K562 (cell line): ENCODE results near the gene AFF1. TPM values are rescaled to one million over a fixed set of nuclear protein-coding genes. Genes with fewer than 3 reads are reported as not detected.
"Not testable (repeated sequence)": the region's sequence is repeated elsewhere in the genome, so short reads cannot be mapped to it uniquely, and the experiment has no call there.

Source experiments
- ATAC-seq: fragments of 200-7000 bp; cut with Tn5 transposase; 3 replicates; pipeline ENCODE4 v1.9.1; 2020; ENCODE audit warnings: moderate library complexity
- BruUV-seq: library from RNA; stranded (reverse); fragments of 400-500 nt; replicated peaks from 2 replicates; lab custom pipeline; 2021; lab: Mats Ljungman, UMichigan
- CTCF ChIA-PET: fragments of 300-600 bp; formaldehyde crosslinking; extraction: SDS; loops from one replicate; lab custom pipeline; 2021; ENCODE audit warnings: low intra/inter-chr PET ratio; lab: Yijun Ruan, JAX
- POLR2A ChIA-PET: fragments of 300-600, 350-650 bp; sonication (Branson Sonifier 250); formaldehyde crosslinking; extraction: SDS; loops from one replicate; lab custom pipeline; 2021; ENCODE audit warnings: antibody characterized with exemption, inconsistent platforms; lab: Yijun Ruan, JAX
- DNase-seq, 4 experiments: peaks; one replicate each; pipeline versions ENCODE4 v3.0.0 to v3.0.0-alpha.2; 2011 to 2018; ENCODE audit warnings: low spot score in 3 of 4, mixed read lengths in 3 of 4; ENCODE audit errors: extremely low read depth in 1 of 4
- FAIRE-seq: peaks from 2 replicates; lab custom pipeline; 2011; peaks lifted over from hg19 to GRCh38; lab: Jason Lieb, UNC
- H2AFZ ChIP-seq: 2 replicates; pipeline ENCODE4 v1.6.0; 2011; ENCODE audit warnings: low read depth, low read length, control low read depth, inconsistent platforms
- H3K27ac ChIP-seq: fragments of 200-600 bp; 3 replicates; pipeline ENCODE4 v1.8.0; 2011; ENCODE audit warnings: low read depth, mild to moderate bottlenecking, control low read depth, inconsistent platforms, low read length, moderate library complexity, mixed read lengths; ENCODE audit errors: extremely low read depth
- H3K27me3 ChIP-seq, 2 experiments: fragments of 300-600 bp in 1 of 2; 2 replicates in 1 of 2; 3 replicates in 1 of 2; pipeline versions ENCODE4 v1.6.0 to v1.8.0; 2011; ENCODE audit warnings: inconsistent platforms in 2 of 2, low read length in 2 of 2, mild to moderate bottlenecking in 1 of 2, mixed read lengths in 1 of 2, moderate library complexity in 1 of 2; ENCODE audit not compliant: control insufficient read depth in 2 of 2, insufficient read depth in 2 of 2
- H3K36me3 ChIP-seq: fragments of 300-600 bp; 3 replicates; pipeline ENCODE4 v1.8.0; 2011; ENCODE audit warnings: mild to moderate bottlenecking, low read length, inconsistent platforms; ENCODE audit not compliant: control insufficient read depth, insufficient read depth
- H3K4me1 ChIP-seq, 2 experiments: fragments of 200-600 bp in 1 of 2; replicated peaks in 1 of 2; 2 replicates in 1 of 2; 3 replicates in 1 of 2; pipeline versions ENCODE4 v1.5.1 to v1.8.0; 2011; ENCODE audit warnings: inconsistent platforms in 2 of 2, low read length in 2 of 2, mild to moderate bottlenecking in 1 of 2, mixed read lengths in 1 of 2, moderate library complexity in 1 of 2; ENCODE audit not compliant: control insufficient read depth in 2 of 2, insufficient read depth in 2 of 2
- H3K4me2 ChIP-seq: 2 replicates; pipeline ENCODE4 v1.6.1; 2011; ENCODE audit warnings: low read length, control low read depth, inconsistent platforms, mixed read lengths; ENCODE audit not compliant: insufficient read depth
- H3K4me3 ChIP-seq: fragments of 200-600 bp; sonication (generic), shearing (Covaris generic); 2 replicates; pipeline ENCODE4 v1.5.1; 2016; ENCODE audit warnings: control low read depth, inconsistent platforms
- H3K79me2 ChIP-seq: fragments of 200-600 bp; 3 replicates; pipeline ENCODE4 v1.8.0; 2011; ENCODE audit warnings: low read length, inconsistent platforms; ENCODE audit not compliant: control insufficient read depth, insufficient read depth
- H3K9ac ChIP-seq, 2 experiments: 2 replicates each; pipeline versions ENCODE4 v1.6.0 to v1.6.1; 2011; ENCODE audit warnings: low read depth in 2 of 2, low read length in 2 of 2, control low read depth in 1 of 2, inconsistent platforms in 1 of 2, mild to moderate bottlenecking in 1 of 2, mixed read lengths in 1 of 2; ENCODE audit not compliant: insufficient read depth in 1 of 2
- H3K9me1 ChIP-seq: one replicate; pipeline ENCODE4 v1.6.0; 2011; ENCODE audit warnings: inconsistent platforms, mild to moderate bottlenecking, low read length, moderate library complexity; ENCODE audit not compliant: control insufficient read depth, insufficient read depth
- H3K9me3 ChIP-seq: replicated peaks from 2 replicates; pipeline ENCODE4 v1.5.1; 2011; ENCODE audit warnings: low read depth, low read length, inconsistent platforms; ENCODE audit not compliant: control insufficient read depth, insufficient read depth
- H4K20me1 ChIP-seq: replicated peaks from 2 replicates; pipeline ENCODE4 v1.6.1; 2011; ENCODE audit warnings: low read length, inconsistent platforms, mixed read lengths; ENCODE audit not compliant: control insufficient read depth, insufficient read depth
- KLF16 ChIP-seq: IDR thresholded peaks from 2 replicates; pipeline ENCODE4 v1.6.1; 2016; ENCODE audit warnings: antibody characterized with exemption
- POLR2AphosphoS5 ChIP-seq: IDR thresholded peaks from 2 replicates; pipeline ENCODE4 v1.6.1; 2011; ENCODE audit warnings: mild to moderate bottlenecking, low read depth, low read length, moderate library complexity; ENCODE audit not compliant: control insufficient read depth, insufficient read depth
- SNRNP70 ChIP-seq: fragments of 200-400 bp; formaldehyde crosslinking; optimal IDR thresholded peaks from 2 replicates; pipeline ENCODE3; 2017; ENCODE audit warnings: low read depth, low read length
- WGBS: fragments of 100-300 bp; shearing (Covaris generic); methylation state at CpG from one replicate; pipeline ENCODE4 v1.1.6; 2016; ENCODE audit warnings: low coverage, mixed read lengths; ENCODE audit not compliant: insufficient coverage; ENCODE audit errors: missing lambda C conversion rate; 5-methylcytosine and 5-hydroxymethylcytosine counted together
- in situ Hi-C: fragments of 300-500 bp; cut with MboI; formaldehyde crosslinking; loops from 4 replicates; pipeline ENCODE4 v1.15.0; 2018; ENCODE audit warnings: inconsistent platforms, mixed read lengths
- intact Hi-C: fragments of 100-400 bp; cut with micrococcal nuclease; formaldehyde crosslinking; loops from 2 replicates; pipeline ENCODE4 v1.14.2; 2022
- polyA plus RNA-seq, 8 experiments: library from polyadenylated mRNA; depleted of rRNA in 4 of 8; stranded (reverse) in 5 of 8; unstranded in 3 of 8; fragments of >200 nt; fragmentation: Nextera tagmentation in 2 of 8; fragmentation: Illumina TruSeq in 1 of 8; extraction: Ambion mirVana in 2 of 8; extraction: Trizol in 1 of 8; gene quantifications; 2 replicates each; pipeline versions ENCODE4 v1.2.1 to v1.2.3, GENCODE V29; 2011 to 2014; ENCODE audit warnings: inconsistent platforms in 1 of 8, missing spikeins in 1 of 8
- total RNA-seq, 7 experiments: library from RNA; depleted of rRNA in 6 of 7; stranded (reverse); fragments of >200 nt in 6 of 7; fragmentation: Illumina TruSeq in 2 of 7; extraction: Trizol in 2 of 7; gene quantifications; 2 replicates each; pipeline versions ENCODE4 v1.2.1 to v1.2.3, GENCODE V29; 2011 to 2021; ENCODE audit warnings: low replicate concordance in 1 of 7
- TF ChIP-seq, protein P1 (sequence below), 2 experiments: fragments of 150-350 bp in 1 of 2; IDR thresholded peaks; 2 replicates each; pipeline ENCODE4 v1.6.1; 2012 to 2016; ENCODE audit warnings: low read depth in 2 of 2, low read length in 2 of 2, mild to moderate bottlenecking in 1 of 2, moderate library complexity in 1 of 2
- TF ChIP-seq, protein P2 (sequence below): sonication (generic); formaldehyde crosslinking; IDR thresholded peaks from 2 replicates; pipeline ENCODE4 v1.9.0; 2022; ENCODE audit warnings: mild to moderate bottlenecking, missing genetic modification reagents
- TF ChIP-seq, protein P3 (sequence below): fragments of 450-650 bp; IDR thresholded peaks from 2 replicates; pipeline ENCODE4 v1.6.1; 2018; ENCODE audit warnings: mild to moderate bottlenecking, low read depth; ENCODE audit not compliant: partially characterized antibody

Gene AFF1
- total and polyA plus RNA-seq, 9 of the 15 experiments (the other 6 are each of a cell fraction or from before 2014, with no cell fraction given) = 4.1 to 47.5 (median 17.2) TPM

- TF ChIP-seq, protein P1, sequence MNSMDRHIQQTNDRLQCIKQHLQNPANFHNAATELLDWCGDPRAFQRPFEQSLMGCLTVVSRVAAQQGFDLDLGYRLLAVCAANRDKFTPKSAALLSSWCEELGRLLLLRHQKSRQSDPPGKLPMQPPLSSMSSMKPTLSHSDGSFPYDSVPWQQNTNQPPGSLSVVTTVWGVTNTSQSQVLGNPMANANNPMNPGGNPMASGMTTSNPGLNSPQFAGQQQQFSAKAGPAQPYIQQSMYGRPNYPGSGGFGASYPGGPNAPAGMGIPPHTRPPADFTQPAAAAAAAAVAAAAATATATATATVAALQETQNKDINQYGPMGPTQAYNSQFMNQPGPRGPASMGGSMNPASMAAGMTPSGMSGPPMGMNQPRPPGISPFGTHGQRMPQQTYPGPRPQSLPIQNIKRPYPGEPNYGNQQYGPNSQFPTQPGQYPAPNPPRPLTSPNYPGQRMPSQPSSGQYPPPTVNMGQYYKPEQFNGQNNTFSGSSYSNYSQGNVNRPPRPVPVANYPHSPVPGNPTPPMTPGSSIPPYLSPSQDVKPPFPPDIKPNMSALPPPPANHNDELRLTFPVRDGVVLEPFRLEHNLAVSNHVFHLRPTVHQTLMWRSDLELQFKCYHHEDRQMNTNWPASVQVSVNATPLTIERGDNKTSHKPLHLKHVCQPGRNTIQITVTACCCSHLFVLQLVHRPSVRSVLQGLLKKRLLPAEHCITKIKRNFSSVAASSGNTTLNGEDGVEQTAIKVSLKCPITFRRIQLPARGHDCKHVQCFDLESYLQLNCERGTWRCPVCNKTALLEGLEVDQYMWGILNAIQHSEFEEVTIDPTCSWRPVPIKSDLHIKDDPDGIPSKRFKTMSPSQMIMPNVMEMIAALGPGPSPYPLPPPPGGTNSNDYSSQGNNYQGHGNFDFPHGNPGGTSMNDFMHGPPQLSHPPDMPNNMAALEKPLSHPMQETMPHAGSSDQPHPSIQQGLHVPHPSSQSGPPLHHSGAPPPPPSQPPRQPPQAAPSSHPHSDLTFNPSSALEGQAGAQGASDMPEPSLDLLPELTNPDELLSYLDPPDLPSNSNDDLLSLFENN (IDR thresholded peaks at IDR 0.05; ENCODE audit: low read depth in 2 of 2, low read length in 2 of 2) = no peak
- TF ChIP-seq KLF16 (no peak), SNRNP70 (no peak), POLR2AphosphoS5 (no peak)
- TF ChIP-seq, protein P2, sequence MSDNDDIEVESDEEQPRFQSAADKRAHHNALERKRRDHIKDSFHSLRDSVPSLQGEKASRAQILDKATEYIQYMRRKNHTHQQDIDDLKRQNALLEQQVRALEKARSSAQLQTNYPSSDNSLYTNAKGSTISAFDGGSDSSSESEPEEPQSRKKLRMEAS (CRISPR knock-in tag) = no peak
- TF ChIP-seq, protein P3, sequence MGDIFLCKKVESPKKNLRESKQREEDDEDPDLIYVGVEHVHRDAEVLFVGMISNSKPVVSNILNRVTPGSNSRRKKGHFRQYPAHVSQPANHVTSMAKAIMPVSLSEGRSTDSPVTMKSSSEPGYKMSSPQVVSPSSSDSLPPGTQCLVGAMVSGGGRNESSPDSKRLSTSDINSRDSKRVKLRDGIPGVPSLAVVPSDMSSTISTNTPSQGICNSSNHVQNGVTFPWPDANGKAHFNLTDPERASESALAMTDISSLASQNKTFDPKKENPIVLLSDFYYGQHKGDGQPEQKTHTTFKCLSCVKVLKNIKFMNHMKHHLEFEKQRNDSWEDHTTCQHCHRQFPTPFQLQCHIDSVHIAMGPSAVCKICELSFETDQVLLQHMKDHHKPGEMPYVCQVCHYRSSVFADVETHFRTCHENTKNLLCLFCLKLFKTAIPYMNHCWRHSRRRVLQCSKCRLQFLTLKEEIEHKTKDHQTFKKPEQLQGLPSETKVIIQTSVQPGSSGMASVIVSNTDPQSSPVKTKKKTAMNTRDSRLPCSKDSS = no peak
Observed at GRCh38 chr4:87071401-87071800, 136.6 kb downstream of the AFF1 start (continued).

GRCh38 chr4:87072545-87072944 lies 137.7 kb downstream of the AFF1 start:
- H3K9me1 ChIP-seq, intact Hi-C loops, ATAC-seq, H3K9me3 ChIP-seq, H2AFZ ChIP-seq, BruUV-seq, H3K36me3 ChIP-seq, H3K27ac ChIP-seq, in situ Hi-C loops, H3K27me3 ChIP-seq, DNase-seq, CTCF ChIA-PET, H3K9ac ChIP-seq, H3K4me3 ChIP-seq, H3K4me1 ChIP-seq, FAIRE-seq, H3K4me2 ChIP-seq: not testable (repeated sequence)
- Histone ChIP-seq H3K79me2 (peaks cover 65% of the 10 kb centered on the region), H4K20me1 (peaks cover 11% of the 10 kb centered on the region; the same call in 1 of the 2 replicates)
- 93% methylated on average over 10 of the region's 10 CpGs for WGBS
- POLR2A ChIA-PET = interaction anchor here (0.6 kb wide), 1 partner anchor 19 kb away, joined by 3 read pairs; no protein-coding TSS in a partner anchor
